ENCODE data around the gene TCERG1L. TPM values are rescaled to one million over a fixed set of nuclear protein-coding genes. Genes with fewer than 3 reads are reported as not detected.

The TCERG1L gene
- total and polyA plus RNA-seq, 9 of the 15 experiments (the other 6 are each of a cell fraction or from before 2014, with no cell fraction given), result not detected

DNA sequence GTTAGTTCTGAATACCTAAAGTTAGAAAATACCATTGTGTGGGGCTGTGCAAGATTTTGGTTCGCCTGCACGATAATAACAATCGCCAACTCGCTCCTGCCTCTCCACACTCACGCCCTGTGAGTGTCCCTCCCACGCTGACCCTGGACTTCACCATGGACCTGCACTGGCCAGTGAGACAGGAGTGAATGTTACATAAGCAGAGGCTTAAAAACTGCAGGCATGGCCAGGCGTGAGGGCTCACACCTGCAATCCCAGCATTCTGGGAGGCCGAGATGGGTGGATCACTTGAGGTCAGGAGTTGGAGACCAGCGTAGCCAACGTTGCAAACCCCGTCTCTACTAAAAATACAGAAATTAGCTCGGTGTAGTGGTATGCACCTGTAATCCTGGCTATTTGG, 68.4 kb downstream of the TCERG1L start:
- intact Hi-C loops (cut with micrococcal nuclease), result no loop called here
- no peak overlapping the region for H3K9ac ChIP-seq (ENCODE audit: insufficient read depth in 1 of 2, low read depth in 2 of 2, low read length in 2 of 2)
- no peak overlapping the region for H3K4me3 ChIP-seq
- in situ Hi-C loops (cut with MboI), result no loop called here
- H3K4me2 ChIP-seq (ENCODE audit: insufficient read depth, low read length), result no peak overlapping the region
- H3K4me1 ChIP-seq (replicated peaks in 1 of 2; ENCODE audit: control insufficient read depth in 2 of 2, insufficient read depth in 2 of 2, low read length in 2 of 2), result no peaks in the 10 kb centered on the region
- TF ChIP-seq SRSF1 (IDR thresholded peaks at IDR 0.05; ENCODE audit: low read depth, low read length) (no peak), NR1H2 (CRISPR knock-in tag; IDR thresholded peaks at IDR 0.05) (no peak), ZNF668 (CRISPR knock-in tag; IDR thresholded peaks at IDR 0.05) (no peak), ZNF224 (CRISPR knock-in tag; IDR thresholded peaks at IDR 0.05) (no peak), SMAD2 (IDR thresholded peaks at IDR 0.05; ENCODE audit: low read depth, low read length) (no peak), ELF2 (CRISPR knock-in tag; IDR thresholded peaks at IDR 0.05) (no peak), MTA1 (IDR thresholded peaks at IDR 0.05; ENCODE audit: borderline replicate concordance) (no peak), ZC3H8 (IDR thresholded peaks at IDR 0.05) (no peak), PYGO2 (tag; IDR thresholded peaks at IDR 0.05) (no peak), EP300 (IDR thresholded peaks at IDR 0.05; ENCODE audit: low read length) (no peak), XRCC5 (IDR thresholded peaks at IDR 0.05; ENCODE audit: low read depth, low read length) (no peak), YBX1 (IDR thresholded peaks at IDR 0.05) (no peak)
- no peaks in the 10 kb centered on the region for H3K36me3 ChIP-seq (ENCODE audit: control insufficient read depth, insufficient read depth, low read length)
- no peaks in the 10 kb centered on the region for H4K20me1 ChIP-seq (replicated peaks; ENCODE audit: control insufficient read depth, insufficient read depth, low read length)
- no peak for ATAC-seq
- H3K27ac ChIP-seq (ENCODE audit: extremely low read depth, low read depth, low read length), result no peak overlapping the region
- FAIRE-seq, result no peak
- H3K27me3 ChIP-seq (ENCODE audit: control insufficient read depth in 2 of 2, insufficient read depth in 2 of 2, low read length in 2 of 2), result peaks cover 0 to 29% of the 10 kb centered on the region in 2 experiments; a peak in 2 of 5 replicates
- no peaks in the 10 kb centered on the region for H3K9me3 ChIP-seq (replicated peaks; ENCODE audit: control insufficient read depth, insufficient read depth, low read depth, low read length)
- POLR2A ChIA-PET, result interaction anchor here (0.5 kb wide), 1 partner anchor 596 kb away, joined by 3 read pairs; no protein-coding TSS in a partner anchor
- H3K79me2 ChIP-seq (ENCODE audit: control insufficient read depth, insufficient read depth, low read length), result no peaks in the 10 kb centered on the region
- no peak for DNase-seq (ENCODE audit: extremely low read depth in 1 of 4, low spot score in 3 of 4)
- no TSS peak for BruUV-seq (replicated peaks)
- CTCF ChIA-PET (ENCODE audit: low intra/inter-chr PET ratio), result no interaction called here
- 2% methylated on average over 10 of the region's 12 CpGs for WGBS (ENCODE audit: insufficient coverage, low coverage, missing lambda C conversion rate)
- no peak overlapping the region for H2AFZ ChIP-seq (ENCODE audit: low read depth, low read length)
- no peaks in the 10 kb centered on the region for H3K9me1 ChIP-seq (ENCODE audit: control insufficient read depth, insufficient read depth, low read length)
